Measurements from ENCODE around the gene CEP295NL.

CEP295NL gene

GRCh38 chr17:78864117-78864516 is 38.9 kb downstream of the CEP295NL start:
- DNase-seq (ENCODE audit: insufficient read length, low spot score), result no peak
- FAIRE-seq, result no peak
- no peak for TF ChIP-seq POLR2A (IDR thresholded peaks at IDR 0.05; ENCODE audit: low read depth, low read length)

- DNase-seq (ENCODE audit: insufficient read length, low spot score), result peak; percentile 82
- FAIRE-seq, result peak; percentile 15
- TF ChIP-seq POLR2A (IDR thresholded peaks at IDR 0.05; ENCODE audit: low read depth, low read length), result 0 out of 2 replicates have a peak, but pooled peaks have one; percentile 36
These were observed 40.7 kb downstream of the CEP295NL start for GRCh38 chr17:78862073-78863023.

GRCh38 chr17:78861229-78861628 is 41.8 kb downstream of the CEP295NL start:
- TF ChIP-seq POLR2A (IDR thresholded peaks at IDR 0.05; ENCODE audit: low read depth, low read length), result no peak
- FAIRE-seq, result no peak
- no peak for DNase-seq (ENCODE audit: insufficient read length, low spot score)

- no peak for TF ChIP-seq POLR2A (IDR thresholded peaks at IDR 0.05; ENCODE audit: low read depth, low read length)
- no peak for FAIRE-seq
- no peak for DNase-seq (ENCODE audit: insufficient read length, low spot score)
These were observed 44.0 kb downstream of the CEP295NL start for GRCh38 chr17:78859051-78859450.

GRCh38 chr17:78857266-78857665 is 45.7 kb downstream of the CEP295NL start:
- no peak for TF ChIP-seq POLR2A (IDR thresholded peaks at IDR 0.05; ENCODE audit: low read depth, low read length)
- no peak for FAIRE-seq
- no peak for DNase-seq (ENCODE audit: insufficient read length, low spot score)

- FAIRE-seq (no peak), DNase-seq (ENCODE audit: insufficient read length, low spot score) (no peak)
- TF ChIP-seq POLR2A (IDR thresholded peaks at IDR 0.05; ENCODE audit: low read depth, low read length), result no peak
These were observed 47.3 kb downstream of the CEP295NL start for GRCh38 chr17:78855561-78856165.

GRCh38 chr17:78854508-78854907 is 48.5 kb downstream of the CEP295NL start:
- DNase-seq (ENCODE audit: insufficient read length, low spot score) (no peak), FAIRE-seq (no peak)
- TF ChIP-seq POLR2A (IDR thresholded peaks at IDR 0.05; ENCODE audit: low read depth, low read length), result no peak

- no peak for DNase-seq (ENCODE audit: insufficient read length, low spot score)
- no peak for FAIRE-seq
- no peak for TF ChIP-seq POLR2A (IDR thresholded peaks at IDR 0.05; ENCODE audit: low read depth, low read length)
These were observed 49.0 kb downstream of the CEP295NL start for GRCh38 chr17:78853926-78854394.

- no peak for DNase-seq (ENCODE audit: insufficient read length, low spot score)
- no peak for TF ChIP-seq POLR2A (IDR thresholded peaks at IDR 0.05; ENCODE audit: low read depth, low read length)
- FAIRE-seq, result no peak
These were observed 50.3 kb downstream of the CEP295NL start for GRCh38 chr17:78852709-78853121.

- FAIRE-seq (no peak), DNase-seq (ENCODE audit: insufficient read length, low spot score) (no peak)
- no peak for TF ChIP-seq POLR2A (IDR thresholded peaks at IDR 0.05; ENCODE audit: low read depth, low read length)
These were observed 54.0 kb downstream of the CEP295NL start for GRCh38 chr17:78849026-78849425.

GRCh38 chr17:78847052-78847451 is 55.9 kb downstream of the CEP295NL start:
- no peak for TF ChIP-seq POLR2A (IDR thresholded peaks at IDR 0.05; ENCODE audit: low read depth, low read length)
- no peak for DNase-seq (ENCODE audit: insufficient read length, low spot score)
- no peak for FAIRE-seq

GRCh38 chr17:78844301-78845005 is 58.5 kb downstream of the CEP295NL start:
- no peak for FAIRE-seq
- peak; percentile 51 for DNase-seq (ENCODE audit: insufficient read length, low spot score)
- TF ChIP-seq POLR2A (IDR thresholded peaks at IDR 0.05; ENCODE audit: low read depth, low read length), result no peak; the same call in 1 of the 2 replicates

- DNase-seq (ENCODE audit: insufficient read length, low spot score), result peak; percentile 44
- no peak for FAIRE-seq
- TF ChIP-seq POLR2A (IDR thresholded peaks at IDR 0.05; ENCODE audit: low read depth, low read length), result no peak
These were observed 60.0 kb downstream of the CEP295NL start for GRCh38 chr17:78842881-78843565.
